PC-3 (cell line): Measurements from ENCODE around the gene CFAP65. TPM values are rescaled to one million over a fixed set of nuclear protein-coding genes. Genes with fewer than 3 reads are reported as not detected.

Experiments used
- ATAC-seq: fragments of 200-7000 bp; cut with Tn5 transposase; 2 replicates; pipeline ENCODE4 v1.9.1; 2020; ENCODE audit warnings: mild to moderate bottlenecking, moderate library complexity
- Bru-seq: library from RNA; stranded (reverse); fragments of 400-500 nt; gene quantifications from one replicate; lab custom pipeline; 2021; lab: Mats Ljungman, UMichigan
- BruChase-seq, 2 experiments: library from RNA; stranded (reverse); fragments of 400-500 nt; gene quantifications; one replicate each; lab custom pipeline; 2021; lab: Mats Ljungman, UMichigan
- BruUV-seq: library from RNA; stranded (reverse); fragments of 400-500 nt; replicated peaks from 2 replicates; lab custom pipeline; 2021; lab: Mats Ljungman, UMichigan
- CTCF ChIA-PET: fragments of 300-600 bp; sonication (Branson Sonifier 250); formaldehyde crosslinking; loops from one replicate; lab custom pipeline; 2022; ENCODE audit warnings: antibody characterized with exemption; lab: Charles Lee
- POLR2A ChIA-PET: fragments of 300-600 bp; sonication (Branson Sonifier 250); formaldehyde crosslinking; loops from one replicate; lab custom pipeline; 2022; ENCODE audit warnings: antibody characterized with exemption; ENCODE audit not compliant: unreplicated experiment; lab: Charles Lee
- DNase-seq: peaks from one replicate; pipeline ENCODE4 v3.0.0-alpha.2; 2015
- H2AFZ ChIP-seq: fragments of 300-600 bp; sonication (generic); 2 replicates; pipeline ENCODE4 v1.6.0; 2016; ENCODE audit warnings: antibody characterized with exemption, low read length
- H3F3A ChIP-seq: fragments of 300-600 bp; sonication (generic); one replicate; pipeline ENCODE4 v1.6.0; 2017; ENCODE audit warnings: antibody characterized with exemption, low read length, control low read depth, mild to moderate bottlenecking; ENCODE audit not compliant: unreplicated experiment
- H3K27ac ChIP-seq: fragments of 300-600 bp; sonication (generic); 2 replicates; pipeline ENCODE4 v1.5.1; 2016; ENCODE audit warnings: mild to moderate bottlenecking, low read length
- H3K27me3 ChIP-seq: fragments of 300-600 bp; sonication (generic); 2 replicates; pipeline ENCODE4 v1.6.1; 2016; ENCODE audit warnings: low read length, mixed read lengths
- H3K36me3 ChIP-seq: fragments of 300-600 bp; sonication (generic); 2 replicates; pipeline ENCODE4 v1.6.1; 2016; ENCODE audit warnings: low read depth, mixed run types, low read length, mixed read lengths
- H3K4me1 ChIP-seq: fragments of 300-600 bp; sonication (generic); 2 replicates; pipeline ENCODE4 v1.5.1; 2016; ENCODE audit warnings: low read length; ENCODE audit not compliant: insufficient read depth
- H3K4me2 ChIP-seq: fragments of 300-600 bp; sonication (generic); 2 replicates; pipeline ENCODE4 v1.6.0; 2016; ENCODE audit warnings: low read length
- H3K4me3 ChIP-seq: fragments of 300-600 bp; sonication (generic); 2 replicates; pipeline ENCODE4 v1.5.1; 2016; ENCODE audit warnings: mild to moderate bottlenecking, low read length, mixed read lengths
- H3K79me2 ChIP-seq: fragments of 300-600 bp; sonication (generic); 2 replicates; pipeline ENCODE4 v1.6.1; 2017; ENCODE audit warnings: low read length, mixed read lengths
- H3K9ac ChIP-seq: fragments of 300-600 bp; sonication (generic); 2 replicates; pipeline ENCODE4 v1.6.0; 2016; ENCODE audit warnings: mild to moderate bottlenecking, low read length
- H3K9me2 ChIP-seq: fragments of 300-600 bp; sonication (generic); replicated peaks from 2 replicates; pipeline ENCODE4 v1.6.1; 2016; ENCODE audit warnings: mixed run types, low read length, mixed read lengths
- H3K9me3 ChIP-seq: fragments of 300-600 bp; sonication (generic); 2 replicates; pipeline ENCODE4 v1.6.1; 2016; ENCODE audit warnings: low read length, mixed read lengths
- H4K20me1 ChIP-seq: fragments of 300-600 bp; sonication (generic); 2 replicates; pipeline ENCODE4 v1.6.1; 2016; ENCODE audit warnings: low read length, mixed read lengths
- CTCF ChIP-seq: fragments of 300-600 bp; sonication (generic); conservative IDR thresholded peaks from 2 replicates; pipeline ENCODE4 v1.5.1; 2017; ENCODE audit warnings: antibody characterized with exemption, low read depth, mild to moderate bottlenecking, low read length
- EZH2 ChIP-seq: fragments of 300-600 bp; sonication (generic); IDR thresholded peaks from one replicate; pipeline ENCODE4 v1.6.1; 2017; ENCODE audit warnings: antibody characterized with exemption, mild to moderate bottlenecking, low read length; ENCODE audit not compliant: unreplicated experiment
- EZH2phosphoT487 ChIP-seq: fragments of 300-600 bp; sonication (generic); IDR thresholded peaks from 2 replicates; pipeline ENCODE4 v1.6.1; 2018; ENCODE audit warnings: mild to moderate bottlenecking, antibody characterized with exemption, low read length, borderline replicate concordance
- intact Hi-C: fragments of 100-400 bp; cut with micrococcal nuclease; formaldehyde crosslinking; loops from 2 replicates; pipeline ENCODE4 v1.9.0; 2023
- long read RNA-seq: library from polyadenylated mRNA; unstranded; transcript quantifications from one replicate; pipeline ENCODE4 v2.0.0, GENCODE V29; 2021; ENCODE audit not compliant: unreplicated experiment
- total RNA-seq: library from RNA; depleted of rRNA; stranded (reverse); fragments of >200 nt; gene quantifications from 2 replicates; pipeline ENCODE4 v1.2.3, GENCODE V29; 2014; rRNA removed

The CFAP65 gene
- 0.17 and 0.18 TPM in 2 replicates for total RNA-seq
- Bru-seq, nascent RNA = percentile 12 among the genes with signal in this experiment
- BruChase-seq, experiment 1, labeled RNA remaining after a 6-hour chase = percentile 15 among the genes with signal in this experiment
- BruChase-seq, experiment 2, labeled RNA remaining after a 2-hour chase = percentile 14 among the genes with signal in this experiment
- long read RNA-seq, partial matches to known transcripts = 0 of 1 reads
- long read RNA-seq, other reads (novel, unspliced or antisense) = 1 of 1 reads

GRCh38 chr2:219041252-219041651 lies at the start of gene CFAP65:
Gene CFAP65 (minus strand): TSS chr2:219041516. CDS start chr2:219039048, 2,468 bp downstream.
- POLR2A ChIA-PET = no interaction called here
- Histone ChIP-seq H3K27ac (no peak within 1 kb of the TSS), H3K9me2 (no peaks in the 10 kb centered on the region), H3K79me2 (no peaks in the 10 kb centered on the region), H4K20me1 (no peaks in the 10 kb centered on the region), H3K4me1 (peaks cover 24% of the 10 kb centered on the region), H3K9me3 (no peaks in the 10 kb centered on the region), H2AFZ (peak within 1 kb of the TSS; percentile 87), H3K36me3 (no peaks in the 10 kb centered on the region), H3K4me2 (peak within 1 kb of the TSS; percentile 86), H3K27me3 (peaks cover 32% of the 10 kb centered on the region), H3K4me3 (peak within 1 kb of the TSS; percentile 72), H3K9ac (peak within 1 kb of the TSS; percentile 17; the same call in 1 of the 2 replicates), H3F3A (peaks cover 6% of the 10 kb centered on the region)
- no TSS peak for BruUV-seq
- TF ChIP-seq CTCF (no peak), EZH2phosphoT487 (no peak), EZH2 (no peak)
- ATAC-seq (no peak), DNase-seq (peak; percentile 52)
- intact Hi-C loops = no loop called here
- CTCF ChIA-PET = interaction anchor here (0.8 kb wide), 1 partner anchor 113 kb away, joined by 3 read pairs; no protein-coding TSS in a partner anchor

GRCh38 chr2:219090436-219091299 lies 49.4 kb upstream of the CFAP65 start:
- intact Hi-C loops = no loop called here
- H3K9me3 ChIP-seq = no peaks in the 10 kb centered on the region
- no peaks in the 10 kb centered on the region for H3K27me3 ChIP-seq
- TF ChIP-seq EZH2 = no peak
- TF ChIP-seq EZH2phosphoT487 = no peak
- no peak for TF ChIP-seq CTCF
- no peak overlapping the region for H3K4me2 ChIP-seq
- DNase-seq = no peak
- H3K4me3 ChIP-seq = no peak overlapping the region
- BruUV-seq = no TSS peak
- ATAC-seq = no peak
- no peaks in the 10 kb centered on the region for H3K79me2 ChIP-seq
- no peaks in the 10 kb centered on the region for H3K9me2 ChIP-seq
- no peak overlapping the region for H3K27ac ChIP-seq
- H3F3A ChIP-seq = no peaks in the 10 kb centered on the region
- no peaks in the 10 kb centered on the region for H3K4me1 ChIP-seq
- no peak overlapping the region for H3K9ac ChIP-seq
- ChIA-PET POLR2A (no interaction called here), CTCF (no interaction called here)
- no peaks in the 10 kb centered on the region for H3K36me3 ChIP-seq
- H2AFZ ChIP-seq = no peak overlapping the region
- H4K20me1 ChIP-seq = no peaks in the 10 kb centered on the region
